DND-41 (cell line): ENCODE measurements around the gene SLC25A21.

Experiments used
- ATAC-seq: fragments of 200-7000 bp; cut with Tn5 transposase; 3 replicates; pipeline ENCODE4 v1.9.1; 2021; ENCODE audit warnings: low read depth; ENCODE audit not compliant: insufficient read depth
- DNase-seq: peaks from one replicate; pipeline ENCODE4 v3.0.0-alpha.2; 2020
- H2AFZ ChIP-seq: 2 replicates; pipeline ENCODE4 v1.6.0; 2012; ENCODE audit warnings: low read depth, low read length
- H3K27ac ChIP-seq: 2 replicates; pipeline ENCODE4 v1.5.1; 2012; ENCODE audit warnings: low read length, inconsistent platforms
- H3K27me3 ChIP-seq: fragments of 200-600 bp; sonication (generic); 2 replicates; pipeline ENCODE4 v1.6.0; 2012; ENCODE audit warnings: low read length, mild to moderate bottlenecking, inconsistent platforms; ENCODE audit not compliant: insufficient read depth, poor library complexity
- H3K36me3 ChIP-seq: 2 replicates; pipeline ENCODE4 v1.5.1; 2012; ENCODE audit warnings: low read length, inconsistent platforms; ENCODE audit not compliant: insufficient read depth
- H3K4me1 ChIP-seq: 2 replicates; pipeline ENCODE4 v1.5.1; 2012; ENCODE audit warnings: mild to moderate bottlenecking, low read length; ENCODE audit not compliant: insufficient read depth
- H3K4me2 ChIP-seq: 2 replicates; pipeline ENCODE4 v1.6.0; 2012; ENCODE audit warnings: mild to moderate bottlenecking, moderate library complexity, low read length, inconsistent platforms; ENCODE audit not compliant: insufficient read depth
- H3K4me3 ChIP-seq, 2 experiments: fragments of 200-600 bp in 1 of 2; shearing (Covaris generic) in 1 of 2; 2 replicates each; pipeline ENCODE4 v1.5.1; 2012 to 2016; ENCODE audit warnings: inconsistent platforms in 2 of 2, low read length in 2 of 2, mild to moderate bottlenecking in 2 of 2, low read depth in 1 of 2, moderate library complexity in 1 of 2
- H3K79me2 ChIP-seq: 2 replicates; pipeline ENCODE4 v1.6.0; 2012; ENCODE audit warnings: low read length, inconsistent platforms; ENCODE audit not compliant: insufficient read depth
- H3K9ac ChIP-seq: 2 replicates; pipeline ENCODE4 v1.6.0; 2012; ENCODE audit warnings: low read depth, mild to moderate bottlenecking, inconsistent platforms, low read length, moderate library complexity
- H3K9me3 ChIP-seq: 2 replicates; pipeline ENCODE4 v1.5.1; 2012; ENCODE audit warnings: low read length, moderate library complexity, mild to moderate bottlenecking, inconsistent platforms; ENCODE audit not compliant: insufficient read depth, severe bottlenecking
- H4K20me1 ChIP-seq: 2 replicates; pipeline ENCODE4 v1.6.0; 2012; ENCODE audit warnings: low read length; ENCODE audit not compliant: insufficient read depth
- CTCF ChIP-seq: IDR thresholded peaks from 2 replicates; pipeline ENCODE4 v1.5.1; 2012; ENCODE audit warnings: borderline replicate concordance, low read length, moderate library complexity, mild to moderate bottlenecking; ENCODE audit not compliant: poor library complexity, severe bottlenecking; ENCODE audit errors: extremely low read depth
- EZH2 ChIP-seq: IDR thresholded peaks from 3 replicates; pipeline ENCODE4 v1.6.1; 2012; ENCODE audit warnings: borderline replicate concordance, low read depth, mild to moderate bottlenecking, moderate library complexity, low read length, inconsistent platforms; ENCODE audit not compliant: severe bottlenecking

SLC25A21 gene

GRCh38 chr14:36824854-36825253, 347.6 kb downstream of the SLC25A21 start:
- no peak overlapping the region for H3K4me2 ChIP-seq
- H3K9me3 ChIP-seq: no peaks in the 10 kb centered on the region
- no peaks in the 10 kb centered on the region for H3K79me2 ChIP-seq
- no peak overlapping the region for H3K9ac ChIP-seq
- ATAC-seq (no peak), DNase-seq (no peak)
- no peaks in the 10 kb centered on the region for H3K36me3 ChIP-seq
- H3K4me1 ChIP-seq: peaks cover 15% of the 10 kb centered on the region
- TF ChIP-seq EZH2 (no peak), CTCF (no peak)
- H3K4me3 ChIP-seq: no peak overlapping the region
- no peak overlapping the region for H3K27ac ChIP-seq
- no peak overlapping the region for H2AFZ ChIP-seq
- H4K20me1 ChIP-seq: no peaks in the 10 kb centered on the region
- H3K27me3 ChIP-seq: no peaks in the 10 kb centered on the region

GRCh38 chr14:36823651-36824050, 348.8 kb downstream of the SLC25A21 start:
- Histone ChIP-seq H3K4me3 (no peak overlapping the region), H3K4me1 (peaks cover 15% of the 10 kb centered on the region), H2AFZ (no peak overlapping the region), H4K20me1 (no peaks in the 10 kb centered on the region), H3K36me3 (no peaks in the 10 kb centered on the region), H3K27me3 (no peaks in the 10 kb centered on the region), H3K9ac (no peak overlapping the region), H3K79me2 (no peaks in the 10 kb centered on the region), H3K9me3 (no peaks in the 10 kb centered on the region), H3K4me2 (no peak overlapping the region), H3K27ac (no peak overlapping the region)
- no peak for TF ChIP-seq CTCF
- DNase-seq (no peak), ATAC-seq (no peak)

GRCh38 chr14:36822685-36823084, 349.7 kb downstream of the SLC25A21 start:
- Histone ChIP-seq H3K27me3 (no peaks in the 10 kb centered on the region), H3K36me3 (no peaks in the 10 kb centered on the region), H3K27ac (no peak overlapping the region), H2AFZ (no peak overlapping the region), H3K9me3 (no peaks in the 10 kb centered on the region), H3K79me2 (no peaks in the 10 kb centered on the region), H3K9ac (no peak overlapping the region), H3K4me3 (no peak overlapping the region), H3K4me2 (no peak overlapping the region), H4K20me1 (no peaks in the 10 kb centered on the region), H3K4me1 (peaks cover 15% of the 10 kb centered on the region)
- TF ChIP-seq EZH2: no peak
- no peak for DNase-seq
- no peak for ATAC-seq

GRCh38 chr14:36820901-36821300, 351.5 kb downstream of the SLC25A21 start:
- H3K9me3 ChIP-seq: no peaks in the 10 kb centered on the region
- H3K27me3 ChIP-seq: no peaks in the 10 kb centered on the region
- no peak overlapping the region for H3K4me2 ChIP-seq
- H3K27ac ChIP-seq: no peak overlapping the region
- no peaks in the 10 kb centered on the region for H4K20me1 ChIP-seq
- H2AFZ ChIP-seq: no peak overlapping the region
- ATAC-seq: no peak
- TF ChIP-seq EZH2 (no peak), CTCF (no peak)
- no peak overlapping the region for H3K4me3 ChIP-seq
- H3K9ac ChIP-seq: no peak overlapping the region
- no peaks in the 10 kb centered on the region for H3K79me2 ChIP-seq
- peaks cover 15% of the 10 kb centered on the region for H3K4me1 ChIP-seq
- no peak for DNase-seq
- H3K36me3 ChIP-seq: no peaks in the 10 kb centered on the region
